Keratinocyte (primary cell): ENCODE data around the gene HLA-B. TPM values are rescaled to one million over a fixed set of nuclear protein-coding genes. Genes with fewer than 3 reads are reported as not detected.
"Not testable (repeated sequence)": the region's sequence is repeated elsewhere in the genome, so short reads cannot be mapped to it uniquely, and the experiment has no call there.

Source experiments
- DNase-seq: peaks from one replicate; pipeline ENCODE4 v3.0.0-alpha.2; 2011; ENCODE audit warnings: low read depth, missing footprints, low spot score
- FAIRE-seq: peaks from 2 replicates; lab custom pipeline; 2011; peaks lifted over from hg19 to GRCh38; lab: Jason Lieb, UNC
- H2AFZ ChIP-seq: 2 replicates; pipeline ENCODE4 v1.6.0; 2012; ENCODE audit warnings: low read length, control low read depth, inconsistent platforms; ENCODE audit not compliant: control insufficient read depth
- H3K27ac ChIP-seq: 2 replicates; pipeline ENCODE4 v1.5.1; 2011; ENCODE audit warnings: low read length; ENCODE audit not compliant: control insufficient read depth, insufficient read depth
- H3K27me3 ChIP-seq: 3 replicates; pipeline ENCODE4 v1.6.0; 2011; ENCODE audit warnings: low read length; ENCODE audit not compliant: control insufficient read depth, insufficient read depth; ENCODE audit errors: extremely low read depth
- H3K36me3 ChIP-seq, 2 experiments: 2 replicates in 1 of 2; 3 replicates in 1 of 2; pipeline ENCODE4 v1.5.1; 2011; ENCODE audit warnings: low read length in 2 of 2, mild to moderate bottlenecking in 1 of 2; ENCODE audit not compliant: control insufficient read depth in 2 of 2, insufficient read depth in 2 of 2; ENCODE audit errors: extremely low read depth in 1 of 2
- H3K4me1 ChIP-seq: 3 replicates; pipeline ENCODE4 v1.5.1; 2011; ENCODE audit warnings: low read length; ENCODE audit not compliant: control insufficient read depth, insufficient read depth; ENCODE audit errors: extremely low read depth
- H3K4me2 ChIP-seq: 3 replicates; pipeline ENCODE4 v1.6.0; 2011; ENCODE audit warnings: low read depth, low read length; ENCODE audit not compliant: control insufficient read depth, insufficient read depth; ENCODE audit errors: extremely low read depth
- H3K4me3 ChIP-seq, 3 experiments: fragments of 200-600 bp in 1 of 3; sonication (generic) in 1 of 3; 2 replicates in 2 of 3; 3 replicates in 1 of 3; pipeline ENCODE4 v1.5.1; 2011 to 2016; ENCODE audit warnings: low read length in 3 of 3, mild to moderate bottlenecking in 3 of 3, control low read depth in 2 of 3, inconsistent platforms in 1 of 3, low read depth in 1 of 3, mixed read lengths in 1 of 3, mixed run types in 1 of 3, moderate library complexity in 1 of 3; ENCODE audit not compliant: control insufficient read depth in 2 of 3, insufficient read depth in 2 of 3; ENCODE audit errors: extremely low read depth in 1 of 3
- H3K79me2 ChIP-seq: 2 replicates; pipeline ENCODE4 v1.6.0; 2012; ENCODE audit warnings: low read length; ENCODE audit not compliant: control insufficient read depth, insufficient read depth
- H3K9ac ChIP-seq: 3 replicates; pipeline ENCODE4 v1.6.0; 2011; ENCODE audit warnings: low read length; ENCODE audit not compliant: control insufficient read depth, insufficient read depth; ENCODE audit errors: extremely low read depth
- H3K9me1 ChIP-seq: 3 replicates; pipeline ENCODE4 v1.6.0; 2011; ENCODE audit warnings: low read length; ENCODE audit not compliant: control insufficient read depth, insufficient read depth; ENCODE audit errors: extremely low read depth
- H3K9me3 ChIP-seq: 2 replicates; pipeline ENCODE4 v1.5.1; 2012; ENCODE audit warnings: low read depth, low read length; ENCODE audit not compliant: control insufficient read depth
- H4K20me1 ChIP-seq: 3 replicates; pipeline ENCODE4 v1.6.0; 2011; ENCODE audit warnings: low read length; ENCODE audit not compliant: control insufficient read depth, insufficient read depth; ENCODE audit errors: extremely low read depth
- EZH2 ChIP-seq: IDR thresholded peaks from one replicate; pipeline ENCODE4 v1.6.1; 2012; ENCODE audit warnings: inconsistent platforms, mild to moderate bottlenecking, low read length, moderate library complexity
- dilution Hi-C: fragments of 300-500 bp; cut with MboI; formaldehyde crosslinking; loops from one replicate; pipeline ENCODE4 v1.7.0; 2020; ENCODE audit warnings: low sequenced_read_pairs; ENCODE audit not compliant: extremely low pct_ligation_motif_present
- polyA plus RNA-seq, 5 experiments: library from polyadenylated mRNA; depleted of rRNA in 3 of 5; stranded (reverse) in 3 of 5; stranded (forward) in 1 of 5; unstranded in 1 of 5; fragments of >200 nt; gene quantifications; 1 replicate in 1 of 5; 2 replicates in 3 of 5; 3 replicates in 1 of 5; pipeline versions ENCODE4 v1.2.1 to v1.2.3, GENCODE V29; 2011 to 2012; ENCODE audit warnings: missing spikeins in 2 of 5, low read depth in 1 of 5, low replicate concordance in 1 of 5
- TF ChIP-seq, protein P1 (sequence below), 3 experiments: IDR thresholded peaks in 1 of 3; conservative IDR thresholded peaks in 1 of 3; optimal IDR thresholded peaks in 1 of 3; 2 replicates in 2 of 3; 3 replicates in 1 of 3; pipeline versions ENCODE3 to v1.5.1; 2011; ENCODE audit warnings: low read length in 3 of 3, mild to moderate bottlenecking in 3 of 3, moderate library complexity in 2 of 3, control low read depth in 1 of 3, inconsistent platforms in 1 of 3; ENCODE audit not compliant: insufficient read depth in 2 of 3; ENCODE audit errors: extremely low read depth in 1 of 3

The HLA-B gene
- polyA plus RNA-seq, 1 donor (not counting 4 experiments of a cell fraction or from before 2014, with no cell fraction given): 265 TPM

DNA sequence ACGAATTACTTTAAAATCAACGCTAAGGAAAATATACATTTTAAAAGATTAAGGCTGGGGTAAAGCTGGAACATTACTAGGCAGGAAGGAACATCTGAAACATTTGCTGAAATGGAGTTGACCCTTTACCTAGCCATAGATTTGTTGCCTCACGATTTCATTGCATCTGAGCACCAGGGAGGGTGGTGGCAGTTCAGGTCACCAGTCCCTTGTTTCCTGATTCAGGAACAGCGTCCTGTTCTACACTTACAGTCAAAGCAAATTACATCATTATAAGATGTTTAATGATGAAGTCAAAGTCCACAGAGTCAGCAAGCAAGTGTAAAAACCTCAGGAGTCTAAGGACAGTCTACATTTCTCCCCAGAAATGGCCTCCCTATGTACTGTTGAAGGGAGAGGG lies 37.4 kb upstream of the HLA-B start:
- dilution Hi-C loops: no loop called here
- no peaks in the 10 kb centered on the region for H3K27me3 ChIP-seq
- no peak for FAIRE-seq

DNA sequence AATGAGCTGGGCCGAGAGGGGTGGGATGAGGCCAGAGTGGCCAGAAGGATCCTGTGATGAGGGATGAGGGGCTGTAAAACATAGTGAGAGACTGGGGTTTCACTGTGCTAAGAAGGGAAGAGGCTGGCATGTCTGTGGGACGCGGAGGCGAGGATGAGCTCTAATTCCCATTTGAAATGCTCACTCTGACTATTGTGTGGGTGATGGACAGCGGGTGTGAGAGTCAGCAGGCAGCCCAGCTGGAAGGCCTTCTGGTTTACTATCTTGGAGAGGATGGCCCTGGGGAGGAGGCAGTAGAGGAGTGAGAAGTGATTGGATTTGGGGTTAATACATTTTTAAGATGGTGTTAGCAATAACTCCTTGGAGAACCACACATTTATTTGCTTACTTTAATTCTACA lies 37.0 kb upstream of the HLA-B start:
- no peak for DNase-seq
- FAIRE-seq: no peak
- H3K9ac ChIP-seq: no peak overlapping the region
- H3K79me2 ChIP-seq: no peaks in the 10 kb centered on the region
- no peak overlapping the region for H3K27ac ChIP-seq
- dilution Hi-C loops: no loop called here
- TF ChIP-seq, protein P1, sequence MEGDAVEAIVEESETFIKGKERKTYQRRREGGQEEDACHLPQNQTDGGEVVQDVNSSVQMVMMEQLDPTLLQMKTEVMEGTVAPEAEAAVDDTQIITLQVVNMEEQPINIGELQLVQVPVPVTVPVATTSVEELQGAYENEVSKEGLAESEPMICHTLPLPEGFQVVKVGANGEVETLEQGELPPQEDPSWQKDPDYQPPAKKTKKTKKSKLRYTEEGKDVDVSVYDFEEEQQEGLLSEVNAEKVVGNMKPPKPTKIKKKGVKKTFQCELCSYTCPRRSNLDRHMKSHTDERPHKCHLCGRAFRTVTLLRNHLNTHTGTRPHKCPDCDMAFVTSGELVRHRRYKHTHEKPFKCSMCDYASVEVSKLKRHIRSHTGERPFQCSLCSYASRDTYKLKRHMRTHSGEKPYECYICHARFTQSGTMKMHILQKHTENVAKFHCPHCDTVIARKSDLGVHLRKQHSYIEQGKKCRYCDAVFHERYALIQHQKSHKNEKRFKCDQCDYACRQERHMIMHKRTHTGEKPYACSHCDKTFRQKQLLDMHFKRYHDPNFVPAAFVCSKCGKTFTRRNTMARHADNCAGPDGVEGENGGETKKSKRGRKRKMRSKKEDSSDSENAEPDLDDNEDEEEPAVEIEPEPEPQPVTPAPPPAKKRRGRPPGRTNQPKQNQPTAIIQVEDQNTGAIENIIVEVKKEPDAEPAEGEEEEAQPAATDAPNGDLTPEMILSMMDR (optimal IDR thresholded peaks at IDR 0.05 in 1 of 3, IDR thresholded peaks at IDR 0.05 in 1 of 3, conservative IDR thresholded peaks at IDR 0.05 in 1 of 3; ENCODE audit: extremely low read depth in 1 of 3, insufficient read depth in 2 of 3, low read length in 3 of 3): no peak
- TF ChIP-seq EZH2: no peak
- no peaks in the 10 kb centered on the region for H3K27me3 ChIP-seq
- no peak overlapping the region for H3K4me3 ChIP-seq
- no peaks in the 10 kb centered on the region for H3K9me3 ChIP-seq
- H2AFZ ChIP-seq: no peak overlapping the region
- H3K36me3 ChIP-seq: peaks cover 0 to 3% of the 10 kb centered on the region in 2 experiments
- H4K20me1 ChIP-seq: no peaks in the 10 kb centered on the region
- H3K9me1 ChIP-seq: no peaks in the 10 kb centered on the region
- H3K4me2 ChIP-seq: no peak overlapping the region
- H3K4me1 ChIP-seq: peaks cover 9% of the 10 kb centered on the region

More for the DNA sequence above, 37.4 kb upstream of the HLA-B start:
- no peaks in the 10 kb centered on the region for H3K79me2 ChIP-seq
- no peak overlapping the region for H2AFZ ChIP-seq
- H4K20me1 ChIP-seq: no peaks in the 10 kb centered on the region
- H3K4me2 ChIP-seq: no peak overlapping the region
- H3K27ac ChIP-seq: no peak overlapping the region
- no peaks in the 10 kb centered on the region for H3K9me3 ChIP-seq
- TF ChIP-seq, protein P1 (optimal IDR thresholded peaks at IDR 0.05 in 1 of 3, IDR thresholded peaks at IDR 0.05 in 1 of 3, conservative IDR thresholded peaks at IDR 0.05 in 1 of 3; ENCODE audit: extremely low read depth in 1 of 3, insufficient read depth in 2 of 3, low read length in 3 of 3): no peak
- TF ChIP-seq EZH2: no peak
- H3K4me3 ChIP-seq: no peak overlapping the region
- peaks cover 9% of the 10 kb centered on the region for H3K4me1 ChIP-seq
- H3K9me1 ChIP-seq: no peaks in the 10 kb centered on the region
- H3K9ac ChIP-seq: no peak overlapping the region
- H3K36me3 ChIP-seq: peaks cover 0 to 3% of the 10 kb centered on the region in 2 experiments
- DNase-seq: no peak

GRCh38 chr6:31389802-31390132 lies 32.8 kb upstream of the HLA-B start:
- H3K27me3 ChIP-seq, H4K20me1 ChIP-seq, H3K4me3 ChIP-seq, H2AFZ ChIP-seq, H3K9me1 ChIP-seq, H3K9me3 ChIP-seq, H3K4me1 ChIP-seq, H3K27ac ChIP-seq, H3K79me2 ChIP-seq, H3K36me3 ChIP-seq, H3K9ac ChIP-seq, H3K4me2 ChIP-seq, FAIRE-seq, dilution Hi-C loops, DNase-seq: not testable (repeated sequence)
